C4-2B (cell line): ENCODE data around the gene ATP2C1.

Source experiments
- CTCF ChIP-seq: fragments of 450-650 bp; conservative IDR thresholded peaks from 2 replicates; pipeline ENCODE4 v1.5.1; 2017; ENCODE audit warnings: mild to moderate bottlenecking
- ZFX ChIP-seq: fragments of 450-650 bp; IDR thresholded peaks from 2 replicates; pipeline ENCODE4 v1.6.1; 2017

- TF ChIP-seq CTCF (no peak), ZFX (no peak)
Observed at GRCh38 chr3:130929804-130930203, 35.9 kb downstream of the ATP2C1 start.
